D721Med (cell line): ENCODE results near the gene KLC1.
A peak's percentile ranks its signal among the peaks of the same experiment; 100 is the strongest.

Source experiments
- DNase-seq: peaks from one replicate; pipeline ENCODE4 v3.0.0; 2011; ENCODE audit warnings: low spot score; ENCODE audit not compliant: insufficient read length
- FAIRE-seq: peaks from 2 replicates; lab custom pipeline; 2011; peaks lifted over from hg19 to GRCh38; lab: Jason Lieb, UNC
- CTCF ChIP-seq: IDR thresholded peaks from 2 replicates; pipeline ENCODE4 v1.5.1; 2012; ENCODE audit warnings: mild to moderate bottlenecking, control low read depth; ENCODE audit not compliant: insufficient read depth; ENCODE audit errors: missing control alignments

KLC1 gene

GRCh38 chr14:103733651-103734050 lies 104.6 kb downstream of the KLC1 start:
- DNase-seq = no peak
- FAIRE-seq = no peak

GRCh38 chr14:103734081-103734888 lies 105.3 kb downstream of the KLC1 start:
- no peak for TF ChIP-seq CTCF
- FAIRE-seq (no peak), DNase-seq (no peak)

More at GRCh38 chr14:103733651-103734050, 104.6 kb downstream of the KLC1 start:
- TF ChIP-seq CTCF = no peak

GRCh38 chr14:103735022-103735421 lies 106.0 kb downstream of the KLC1 start:
- FAIRE-seq (no peak), DNase-seq (no peak)
- no peak for TF ChIP-seq CTCF

- TF ChIP-seq CTCF = no peak
- FAIRE-seq (no peak), DNase-seq (no peak)
Measured at GRCh38 chr14:103735439-103735814, 106.4 kb downstream of the KLC1 start.

GRCh38 chr14:103735815-103736545 lies 107.0 kb downstream of the KLC1 start:
- DNase-seq (no peak), FAIRE-seq (no peak)
- TF ChIP-seq CTCF = no peak

- no peak for FAIRE-seq
- peak; percentile 3 for DNase-seq
- TF ChIP-seq CTCF = no peak
Measured at GRCh38 chr14:103736546-103737431, 107.8 kb downstream of the KLC1 start.
